Ecto neural progenitor cell (in vitro differentiated cells): ENCODE results near the gene FBXW5.
A peak's percentile ranks its signal among the peaks of the same experiment; 100 is the strongest.

Experiments used
- DNase-seq: peaks from one replicate; pipeline ENCODE4 v3.0.0-alpha.2; 2018; ENCODE audit warnings: low spot score

Gene FBXW5

GRCh38 chr9:136978073-136978864 is 33.7 kb upstream of the FBXW5 start:
- peak; percentile 94 for DNase-seq

GRCh38 chr9:136977649-136978072 is 33.1 kb upstream of the FBXW5 start:
- DNase-seq = no peak

- DNase-seq = no peak
Measured at GRCh38 chr9:136977223-136977622, 32.7 kb upstream of the FBXW5 start, which contains the start of gene PTGDS. TSS of gene PTGDS (plus strand) at chr9:136977504. CDS start at chr9:136977579, 75 bp downstream.

GRCh38 chr9:136975644-136976043 is 31.1 kb upstream of the FBXW5 start:
- DNase-seq = no peak

GRCh38 chr9:136974817-136975535 is 30.4 kb upstream of the FBXW5 start:
- DNase-seq = no peak

- DNase-seq = no peak
Measured at GRCh38 chr9:136973618-136974617, 29.4 kb upstream of the FBXW5 start.

GRCh38 chr9:136972743-136973142 is 28.2 kb upstream of the FBXW5 start:
- no peak for DNase-seq

- no peak for DNase-seq
Measured at GRCh38 chr9:136972335-136972734, 27.8 kb upstream of the FBXW5 start.

- no peak for DNase-seq
Measured at GRCh38 chr9:136971746-136972145, 27.2 kb upstream of the FBXW5 start.

- DNase-seq = no peak
Measured at GRCh38 chr9:136970361-136970760, 25.8 kb upstream of the FBXW5 start.

- DNase-seq = no peak
Measured at GRCh38 chr9:136969774-136970173, 25.2 kb upstream of the FBXW5 start.

- DNase-seq = no peak
Measured at GRCh38 chr9:136969150-136969549, 24.6 kb upstream of the FBXW5 start.

- DNase-seq = no peak
Measured at GRCh38 chr9:136968333-136969127, 24.0 kb upstream of the FBXW5 start.

- no peak for DNase-seq
Measured at GRCh38 chr9:136965771-136966484, 21.4 kb upstream of the FBXW5 start.

- DNase-seq = no peak
Measured at GRCh38 chr9:136964833-136965422, 20.4 kb upstream of the FBXW5 start.

- no peak for DNase-seq
Measured at GRCh38 chr9:136964171-136964689, 19.7 kb upstream of the FBXW5 start.

- no peak for DNase-seq
Measured at GRCh38 chr9:136963751-136964150, 19.2 kb upstream of the FBXW5 start.

GRCh38 chr9:136963341-136963740 is 18.8 kb upstream of the FBXW5 start:
- DNase-seq = no peak

GRCh38 chr9:136962701-136963248 is 18.2 kb upstream of the FBXW5 start:
- no peak for DNase-seq

- no peak for DNase-seq
Measured at GRCh38 chr9:136962163-136962562, 17.6 kb upstream of the FBXW5 start.
